HG03571 (cell line): ENCODE data around the gene VSTM2A.

Source experiments
- ATAC-seq: cut with Tn5 transposase; IDR thresholded peaks from one replicate; pipeline ENCODE4 v1.9.1; 2021; ENCODE audit not compliant: unreplicated experiment

VSTM2A gene

GRCh38 chr7:54615537-54615936 is 73.4 kb downstream of the VSTM2A start:
- ATAC-seq = no peak
